GM12874 (cell line): ENCODE measurements around the gene MCM9.

Source experiments
- CTCF ChIP-seq: IDR thresholded peaks from 2 replicates; pipeline ENCODE4 v1.5.1; 2011; ENCODE audit warnings: low read depth, mild to moderate bottlenecking, control low read depth, low read length, moderate library complexity; ENCODE audit not compliant: insufficient read depth

Gene MCM9

GRCh38 chr6:118931436-118931835, 3.5 kb downstream of the MCM9 start:
- no peak for TF ChIP-seq CTCF

- no peak for TF ChIP-seq CTCF
Observed at GRCh38 chr6:118930680-118931079, 4.3 kb downstream of the MCM9 start.

GRCh38 chr6:118923035-118923434, 11.9 kb downstream of the MCM9 start:
- TF ChIP-seq CTCF, result no peak

- TF ChIP-seq CTCF, result no peak
Observed at GRCh38 chr6:118921084-118921483, 13.9 kb downstream of the MCM9 start.

GRCh38 chr6:118918329-118918725, 16.6 kb downstream of the MCM9 start:
- no peak for TF ChIP-seq CTCF

GRCh38 chr6:118917546-118918328, 17.2 kb downstream of the MCM9 start:
- no peak for TF ChIP-seq CTCF

- no peak for TF ChIP-seq CTCF
Observed at GRCh38 chr6:118914598-118914997, 20.4 kb downstream of the MCM9 start.
